ENCODE results near the gene TMCC2.
"Not testable (repeated sequence)": the region's sequence is repeated elsewhere in the genome, so short reads cannot be mapped to it uniquely, and the experiment has no call there.

Gene TMCC2

DNA sequence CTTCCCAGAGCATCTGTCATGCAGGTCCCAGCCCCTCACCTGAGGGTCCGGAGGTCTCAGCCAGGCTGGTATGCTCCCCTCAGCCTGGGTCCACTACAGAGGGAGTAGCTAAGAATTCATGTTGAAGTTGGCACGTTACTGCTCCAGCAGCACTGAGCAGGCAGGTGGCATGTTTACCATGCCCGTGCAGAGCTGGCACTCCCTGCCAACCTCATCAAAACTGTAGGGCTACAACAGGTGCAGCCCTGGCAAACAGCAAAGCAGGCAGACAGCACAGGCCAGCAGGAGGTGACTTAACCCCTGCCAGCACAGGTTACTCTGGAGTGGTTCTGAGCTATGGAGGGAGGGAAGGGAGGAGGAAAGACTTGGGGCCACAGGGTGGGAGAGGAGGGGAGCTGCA is 47.4 kb downstream of the TMCC2 start:
- peak; percentile 79 for FAIRE-seq
- no peak for DNase-seq (ENCODE audit: insufficient read length, low spot score)

DNA sequence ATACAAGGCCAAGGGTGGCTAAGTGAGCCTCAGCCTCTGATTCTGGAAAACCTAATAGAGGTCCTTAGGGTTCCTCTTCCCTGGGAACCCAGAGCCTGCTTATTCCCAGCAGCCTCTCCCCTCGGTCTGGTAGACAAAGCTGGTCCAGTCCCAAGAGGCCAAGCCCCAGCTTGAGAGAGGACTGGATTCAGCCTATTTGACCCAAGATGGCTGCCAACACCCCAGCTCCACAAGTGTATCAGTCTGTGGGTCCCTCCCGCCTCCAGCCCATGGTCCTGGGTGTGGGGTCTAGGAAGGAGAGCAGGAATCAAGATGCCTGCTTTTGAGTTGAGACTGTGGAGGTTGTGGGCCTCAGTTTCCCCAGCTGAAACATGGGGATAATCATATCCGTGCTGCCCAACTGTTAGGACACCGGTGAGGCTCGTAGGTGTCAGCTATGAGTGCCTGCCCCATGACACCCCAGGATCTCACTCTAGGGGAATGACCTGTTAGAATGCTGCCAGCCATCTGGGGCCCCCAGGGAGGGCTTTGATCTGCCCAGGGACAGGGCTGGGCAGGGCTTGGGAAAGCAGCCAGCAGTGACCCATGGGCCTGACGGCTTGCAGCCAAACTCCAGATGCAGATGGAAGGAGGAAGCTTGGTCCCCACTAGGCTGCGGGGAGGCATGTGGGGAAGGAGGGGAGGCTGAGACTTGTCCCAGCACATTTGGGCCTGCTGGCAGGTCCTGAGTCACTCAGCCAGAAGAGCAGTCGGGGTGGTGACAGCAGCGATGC is 48.4 kb downstream of the TMCC2 start:
- DNase-seq (ENCODE audit: insufficient read length, low spot score): no peak
- no peak for FAIRE-seq

DNA sequence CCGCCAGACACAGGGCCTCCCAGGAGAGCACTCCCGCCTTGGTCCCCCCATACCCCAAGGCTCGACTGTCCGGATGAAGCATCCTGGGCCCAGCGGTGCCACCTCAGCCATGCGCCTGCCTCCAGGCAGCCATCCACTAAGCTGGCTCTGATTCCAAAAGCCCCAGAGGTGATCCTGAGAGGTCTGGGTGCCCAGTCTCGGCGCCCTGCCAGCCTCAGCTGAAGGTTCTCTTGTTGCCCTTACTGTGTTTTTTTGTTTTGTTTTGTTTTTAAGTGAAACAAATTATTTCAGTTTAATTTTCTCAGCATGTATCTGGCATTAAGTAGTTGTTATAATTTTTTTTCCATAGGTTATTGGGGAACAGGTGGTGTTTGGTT is 48.9 kb downstream of the TMCC2 start:
- no peak for DNase-seq (ENCODE audit: insufficient read length, low spot score)
- FAIRE-seq: no peak

DNA sequence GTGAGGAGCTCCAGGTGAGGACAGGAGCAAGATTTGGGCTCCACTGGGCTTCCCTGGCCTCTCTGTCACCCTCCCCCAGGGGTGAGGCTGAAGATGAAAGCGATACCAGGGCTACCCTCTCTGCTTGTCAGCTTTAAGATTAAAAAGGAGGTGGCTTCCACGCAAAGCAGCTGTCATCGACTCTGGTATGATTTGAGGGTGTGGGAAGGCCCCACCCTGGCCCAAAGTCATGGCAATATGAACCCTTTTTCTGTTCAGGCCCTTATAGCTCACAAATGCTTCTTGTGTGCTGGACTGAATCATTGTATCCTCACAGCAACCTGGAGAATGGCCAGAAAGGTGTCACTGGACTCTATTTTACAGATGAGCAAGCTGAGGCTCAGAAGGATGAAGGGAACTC is 52.2 kb downstream of the TMCC2 start:
- FAIRE-seq (no peak), DNase-seq (ENCODE audit: insufficient read length, low spot score) (no peak)

DNA sequence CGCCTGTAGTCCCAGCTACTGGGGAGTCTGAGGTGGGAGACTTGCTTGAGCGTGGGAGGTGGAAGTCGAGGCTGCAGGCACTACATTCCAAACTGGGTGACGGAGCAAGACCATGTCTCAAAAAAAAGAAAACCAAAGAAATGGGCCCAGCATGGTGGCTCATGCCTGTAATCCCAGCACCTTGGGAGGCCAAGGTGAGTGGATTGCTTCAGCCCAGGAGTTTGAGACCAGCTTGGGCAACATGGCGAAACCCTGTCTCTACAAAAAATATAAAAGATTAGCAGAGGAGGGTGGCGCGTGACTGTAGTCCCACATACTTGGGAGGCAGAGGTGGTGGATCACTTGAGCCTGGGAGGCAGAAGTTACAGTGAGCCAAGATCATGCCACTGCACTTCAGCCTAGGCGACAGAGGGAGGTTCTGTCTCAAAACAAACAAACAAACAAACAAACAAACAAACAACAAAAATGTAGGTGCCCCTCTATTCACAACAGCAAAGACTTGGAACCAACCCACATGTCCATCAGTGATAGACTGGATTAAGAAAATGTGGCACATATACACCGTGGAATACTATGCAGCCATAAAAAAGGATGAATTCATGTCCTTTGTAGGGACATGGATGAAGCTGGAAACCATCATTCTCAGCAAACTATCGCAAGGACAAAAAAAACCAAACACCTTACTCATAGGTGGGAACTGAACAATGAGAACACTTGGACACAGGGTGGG is 53.1 kb downstream of the TMCC2 start:
- DNase-seq (ENCODE audit: insufficient read length, low spot score); FAIRE-seq: not testable (repeated sequence)

DNA sequence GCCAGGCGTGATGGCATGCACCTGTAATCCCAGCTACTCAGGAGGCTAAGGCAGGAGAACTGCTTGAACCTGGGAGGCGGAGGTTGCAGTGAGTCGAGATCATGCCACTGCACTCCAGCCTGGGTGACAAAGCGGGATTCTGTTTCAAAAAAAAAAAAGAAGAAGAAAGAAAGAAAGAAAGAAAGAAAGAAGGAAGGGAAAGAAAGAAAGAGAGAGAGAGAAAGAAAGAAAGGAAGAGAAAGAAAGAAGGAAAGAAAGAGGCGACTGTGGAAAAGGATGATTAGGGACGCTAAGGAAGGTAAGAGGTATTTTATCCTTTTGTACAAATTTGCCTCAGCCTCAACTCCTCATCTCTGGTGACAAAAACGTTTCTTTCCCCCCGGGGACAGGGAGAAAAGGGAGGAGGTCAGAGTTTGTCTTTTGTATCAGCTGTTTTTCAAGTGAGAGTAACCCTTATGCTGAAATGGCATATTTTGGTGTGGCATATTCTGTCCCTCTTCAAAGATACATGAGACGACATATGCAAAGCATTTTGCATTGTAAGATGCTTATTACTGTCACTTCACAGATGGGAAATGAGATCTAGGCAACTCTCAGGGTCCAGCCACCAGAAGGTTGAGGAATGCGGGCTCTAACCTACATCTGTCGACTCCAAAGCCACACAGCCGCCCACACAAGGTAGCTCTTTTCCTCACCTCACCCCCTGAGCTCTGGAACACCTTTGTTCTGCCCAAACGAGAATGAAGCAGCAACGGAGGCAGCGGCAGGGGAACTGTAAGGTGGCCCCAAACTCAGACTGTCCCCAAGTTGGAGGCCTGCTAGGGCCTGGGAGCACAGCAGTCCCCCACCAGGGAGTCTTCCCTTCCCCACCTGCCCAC is 55.8 kb downstream of the TMCC2 start:
- FAIRE-seq (no peak), DNase-seq (ENCODE audit: insufficient read length, low spot score) (no peak)

DNA sequence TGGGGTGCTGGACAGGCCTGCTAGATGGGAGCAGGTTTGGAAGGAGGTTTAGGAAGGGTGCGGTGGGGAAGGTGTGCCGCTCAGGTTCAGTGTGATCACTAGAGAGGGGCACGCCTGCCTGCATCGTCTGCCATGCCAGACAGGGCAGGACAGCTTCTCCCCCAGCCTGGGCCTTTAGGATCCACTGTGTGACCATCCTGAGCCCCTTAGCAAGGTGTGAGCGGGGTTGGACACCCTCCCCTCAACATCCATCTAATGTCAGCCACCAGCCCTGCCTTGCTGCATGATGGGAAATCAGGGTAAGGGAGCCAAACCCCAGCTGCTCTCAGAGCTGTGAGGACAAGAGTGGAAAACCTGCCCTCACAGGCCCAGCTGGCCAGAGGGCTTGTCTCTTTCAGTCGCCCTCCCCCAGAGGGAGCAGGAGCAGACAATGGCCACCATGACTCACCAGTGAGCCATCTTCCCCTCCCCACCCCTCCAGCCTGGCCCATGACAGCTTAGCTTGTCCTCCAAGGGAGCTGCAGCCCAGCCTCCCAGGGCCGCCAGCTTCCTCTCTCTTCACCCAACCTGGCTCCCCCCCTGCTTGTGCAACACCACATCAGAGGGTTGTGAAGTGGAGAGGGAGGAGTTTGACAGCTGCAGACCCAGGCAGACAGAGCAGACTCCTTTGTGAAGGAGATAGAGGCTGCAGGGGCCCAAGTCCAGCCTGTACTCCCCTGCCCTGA is 56.8 kb downstream of the TMCC2 start:
- DNase-seq (ENCODE audit: insufficient read length, low spot score) (peak; percentile 98), FAIRE-seq (peak; percentile 86)

DNA sequence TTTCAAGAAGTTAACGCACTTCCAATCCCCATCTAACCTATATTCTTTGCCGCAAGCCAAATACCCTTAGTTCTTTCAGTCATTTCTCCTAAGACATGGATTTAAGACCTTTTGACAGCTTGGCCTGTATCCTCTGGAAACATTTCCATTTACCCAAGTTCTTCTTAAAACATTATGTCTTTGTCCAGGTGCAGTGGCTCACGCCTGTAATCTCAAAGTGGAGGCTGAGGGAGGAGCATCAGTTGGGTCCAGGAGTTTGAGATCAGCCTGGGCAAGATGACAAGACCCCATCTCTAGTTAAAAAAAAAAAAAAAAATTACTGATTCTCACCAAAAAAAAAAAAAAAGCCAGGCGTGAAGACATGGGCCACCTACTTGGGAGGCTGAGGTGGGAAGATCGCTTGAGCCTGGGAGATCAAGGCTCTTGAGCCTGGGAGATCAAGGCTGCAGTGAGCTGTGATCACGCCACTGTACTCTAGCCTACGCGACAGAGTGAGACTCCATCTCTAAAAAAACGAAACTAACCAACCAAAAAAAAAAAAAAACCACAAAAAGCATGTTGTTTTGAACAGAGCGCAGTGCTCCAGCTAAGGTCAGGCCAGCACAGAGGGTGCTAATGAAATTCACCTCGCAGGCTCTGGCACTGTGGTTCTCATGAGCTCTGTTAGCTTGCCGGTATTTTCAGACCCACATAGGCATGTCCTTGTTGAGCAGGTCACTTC is 57.8 kb downstream of the TMCC2 start:
- no peak for DNase-seq (ENCODE audit: insufficient read length, low spot score)
- FAIRE-seq: no peak

DNA sequence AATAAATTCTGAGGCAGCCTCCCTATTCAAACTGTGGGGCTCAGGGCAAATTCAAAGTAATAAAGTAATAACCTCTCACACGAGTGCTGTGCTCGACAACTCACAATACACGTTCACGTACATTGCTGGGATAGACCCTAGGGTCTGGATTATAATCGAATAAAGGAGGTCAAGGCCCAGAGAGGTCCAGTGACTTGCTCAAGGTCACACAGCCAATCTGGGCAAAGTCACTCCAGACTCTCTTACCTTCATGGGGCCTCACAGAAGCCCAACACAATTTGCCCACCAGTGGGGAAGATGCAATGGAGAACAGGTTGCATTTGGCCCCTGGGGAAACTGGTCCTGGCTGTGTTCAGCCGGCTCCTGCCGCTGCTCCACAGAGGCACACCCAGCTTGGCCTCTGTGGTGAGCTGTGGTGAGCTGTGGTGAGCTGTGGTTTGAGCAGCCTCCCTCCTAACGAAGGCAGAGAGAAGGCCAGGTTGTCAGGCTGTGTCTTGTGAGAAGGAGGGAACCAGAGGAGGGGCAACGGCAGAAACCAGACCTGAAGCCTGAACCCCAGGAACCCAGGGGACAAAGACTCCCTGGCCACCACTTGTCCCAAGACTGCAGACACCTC is 58.7 kb downstream of the TMCC2 start:
- FAIRE-seq (no peak), DNase-seq (ENCODE audit: insufficient read length, low spot score) (no peak)

DNA sequence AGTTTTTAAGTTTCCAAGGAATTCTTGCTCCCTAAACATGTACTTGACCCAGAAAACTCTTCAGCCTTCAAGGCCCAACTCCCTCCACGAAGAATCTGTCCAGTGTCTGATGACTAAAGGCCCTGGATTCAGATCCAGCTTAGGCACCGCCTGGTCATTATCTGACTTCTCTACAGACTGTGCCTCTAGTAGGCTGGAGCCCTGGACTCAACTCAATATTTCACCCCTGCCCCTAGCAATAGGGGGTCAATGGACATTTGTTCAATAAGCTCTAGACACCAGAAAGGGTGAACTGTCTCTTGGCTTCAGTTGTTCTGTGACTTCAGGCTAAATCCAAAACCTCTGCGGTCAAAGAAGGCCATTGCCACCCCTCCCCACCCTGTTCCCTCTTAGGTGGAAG is 59.3 kb downstream of the TMCC2 start:
- FAIRE-seq (no peak), DNase-seq (ENCODE audit: insufficient read length, low spot score) (no peak)

DNA sequence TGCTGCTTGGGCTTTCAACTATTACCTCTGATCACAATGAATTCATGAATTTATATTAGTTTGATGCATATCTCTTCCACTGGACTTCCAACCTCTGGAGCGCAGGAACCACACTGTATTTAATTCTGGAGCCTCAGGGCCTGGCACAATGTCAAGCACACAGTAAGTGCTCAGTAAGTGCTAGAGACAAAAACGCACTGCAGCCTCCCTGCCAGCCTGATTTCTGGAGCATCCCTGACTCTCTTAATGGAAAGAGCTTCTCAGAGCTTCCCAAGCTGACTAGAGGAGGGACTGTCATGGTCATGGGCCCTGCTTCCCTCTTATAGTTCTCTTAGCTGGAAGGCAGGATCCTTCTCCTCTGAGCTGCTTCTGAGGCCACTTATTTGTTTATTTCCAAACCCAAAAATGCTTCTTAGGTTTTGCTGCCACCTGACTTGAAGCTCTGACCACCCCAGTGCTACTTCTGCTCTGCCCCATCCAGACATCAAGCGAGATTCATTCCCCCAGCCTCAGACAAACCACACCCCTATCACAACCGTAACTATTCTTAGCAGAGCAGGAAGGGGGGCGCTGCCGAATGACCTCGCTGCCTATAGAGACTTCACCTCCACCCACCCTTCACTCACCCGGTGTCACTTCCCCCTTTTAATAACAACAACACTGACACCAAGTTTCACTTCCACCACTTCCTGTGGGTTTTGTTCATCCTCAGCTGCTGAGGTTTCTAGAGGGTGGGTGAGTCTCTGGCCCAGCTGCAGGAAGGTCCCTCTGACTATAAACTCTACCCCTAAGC is 60.2 kb downstream of the TMCC2 start:
- no peak for FAIRE-seq
- no peak for DNase-seq (ENCODE audit: insufficient read length, low spot score)

DNA sequence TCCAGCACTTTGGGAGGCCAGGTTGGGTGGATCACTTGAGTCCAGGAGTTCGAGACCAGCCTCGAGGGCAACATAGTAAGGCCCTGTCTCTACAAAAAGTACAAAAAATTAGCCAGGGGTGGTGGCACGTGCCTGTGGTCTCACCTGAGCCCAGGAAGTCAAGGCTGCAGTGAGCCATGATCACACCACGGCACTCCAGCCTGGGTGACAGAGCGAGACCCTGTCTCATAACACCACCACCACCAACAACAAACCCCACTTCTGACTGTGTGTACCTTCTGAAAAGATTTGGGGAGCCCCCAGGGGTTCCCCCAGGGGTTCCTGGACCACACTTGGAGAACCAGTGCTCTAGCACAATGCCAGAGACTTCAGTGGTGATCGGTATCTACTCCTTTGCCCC is 63.9 kb downstream of the TMCC2 start:
- no peak for DNase-seq (ENCODE audit: insufficient read length, low spot score)

DNA sequence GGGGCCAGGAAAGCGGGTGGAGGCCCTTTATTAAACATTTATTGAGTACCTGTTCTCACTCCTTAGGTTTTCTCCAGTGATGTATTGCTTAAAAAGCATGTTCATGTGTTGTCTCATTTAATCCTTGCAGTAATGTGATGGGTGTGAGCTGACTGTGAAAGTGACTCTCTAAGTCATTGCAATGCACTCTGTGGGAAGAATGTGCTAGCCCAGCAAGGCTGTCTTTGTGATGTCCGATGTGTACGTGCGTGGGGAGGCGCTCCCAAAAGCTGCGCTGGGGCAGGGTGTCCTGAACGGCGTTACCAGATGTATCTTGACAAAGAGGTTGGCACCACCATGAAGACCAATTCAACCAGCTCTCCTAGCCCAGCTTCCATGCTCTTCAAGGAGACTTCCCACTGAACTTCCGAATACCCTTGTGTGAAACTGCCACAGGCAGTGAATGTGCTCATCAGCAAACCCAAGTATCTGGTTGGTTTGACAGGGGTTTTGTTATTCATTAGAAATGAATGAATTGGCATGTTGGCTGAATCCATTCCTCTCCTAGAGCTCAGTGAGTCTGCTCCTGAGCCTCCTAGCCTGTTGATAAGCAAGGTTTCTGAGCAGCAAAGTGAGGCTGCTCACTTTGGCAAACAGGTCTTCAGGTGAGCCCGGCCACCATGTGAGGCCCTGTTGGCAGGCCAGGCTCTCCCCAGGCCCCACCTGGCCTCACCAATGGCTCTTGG is 65.8 kb downstream of the TMCC2 start:
- DNase-seq (ENCODE audit: insufficient read length, low spot score) (no peak), FAIRE-seq (peak; percentile 16)

More for the DNA sequence above, 63.9 kb downstream of the TMCC2 start:
- no peak for FAIRE-seq

DNA sequence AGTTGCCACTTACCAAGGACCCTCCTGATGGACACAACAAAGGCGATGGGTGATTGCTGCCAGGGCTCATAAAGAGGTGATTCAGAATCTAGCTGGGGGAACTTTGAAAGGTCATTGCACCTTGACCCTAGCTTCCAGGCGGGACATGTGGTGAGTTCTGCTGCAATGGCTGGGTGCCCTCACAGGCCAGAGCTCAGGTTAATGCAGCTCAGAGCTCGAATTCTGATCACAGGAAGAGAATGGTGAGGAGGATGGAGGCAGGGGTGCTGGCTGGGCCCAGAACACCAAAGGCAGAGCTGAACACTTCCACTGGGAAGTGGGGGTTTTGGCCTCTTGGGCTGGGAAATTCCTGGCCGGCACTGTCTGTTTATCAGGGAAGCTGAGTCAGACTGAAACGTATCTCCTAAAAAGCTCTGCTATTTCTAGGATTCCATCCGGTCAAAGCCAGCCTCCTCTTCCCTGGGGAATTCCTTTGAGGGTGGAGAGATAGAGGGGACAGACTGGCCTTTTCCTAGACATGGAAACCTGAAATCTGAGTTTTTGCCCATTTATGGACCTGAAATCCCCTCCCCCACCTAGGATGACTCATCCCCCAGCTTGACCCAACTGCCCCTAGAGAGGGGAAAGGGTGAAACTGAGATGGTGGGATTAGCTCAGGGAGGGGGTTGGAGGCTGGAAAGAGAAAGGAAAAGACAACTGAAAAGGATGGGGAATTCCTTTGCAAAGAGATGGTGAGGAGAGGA is 66.6 kb downstream of the TMCC2 start:
- peak; percentile 75 for DNase-seq (ENCODE audit: insufficient read length, low spot score)

DNA sequence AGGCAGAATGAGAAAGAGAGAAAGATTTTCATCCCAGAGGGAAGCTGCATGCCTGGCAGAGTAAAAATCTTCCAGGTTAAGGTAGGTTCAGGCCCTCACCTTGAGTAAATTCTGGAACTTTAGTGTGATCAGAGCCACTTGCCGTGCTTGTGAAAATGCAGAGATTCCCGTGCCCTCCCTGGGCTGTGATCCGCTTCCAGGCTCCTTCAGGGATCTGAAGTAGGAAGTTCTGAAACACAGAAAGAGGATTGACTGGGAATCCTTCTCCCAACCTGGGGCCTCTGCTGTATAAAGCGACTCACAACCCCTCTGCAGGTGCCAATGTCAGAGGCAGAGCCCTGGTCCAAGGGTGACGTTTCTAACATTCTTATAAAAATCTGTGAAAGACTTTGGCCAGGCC is 67.2 kb downstream of the TMCC2 start:
- no peak for FAIRE-seq
- DNase-seq (ENCODE audit: insufficient read length, low spot score): no peak

More for the DNA sequence above, 66.6 kb downstream of the TMCC2 start:
- FAIRE-seq: peak; percentile 31

DNA sequence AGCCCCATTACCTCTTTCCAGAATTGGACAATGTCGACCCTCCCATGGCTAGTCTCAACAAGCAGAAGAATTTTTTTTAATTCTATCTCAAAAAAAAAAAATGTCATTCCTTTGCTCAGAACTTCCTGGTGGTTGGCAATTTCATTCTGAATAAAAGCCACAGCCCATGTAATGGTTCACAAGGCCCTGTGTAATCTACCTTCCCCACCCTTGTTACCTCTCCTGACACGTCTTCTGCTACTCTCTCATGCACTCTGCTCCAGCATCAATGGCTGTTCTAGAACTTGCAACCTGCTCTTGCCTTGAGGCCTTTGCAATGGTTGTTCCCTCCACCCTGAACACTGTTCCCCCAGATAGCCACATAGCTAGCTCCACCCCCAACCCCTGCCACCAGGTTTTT is 68.4 kb downstream of the TMCC2 start:
- no peak for DNase-seq (ENCODE audit: insufficient read length, low spot score)
- FAIRE-seq: no peak

DNA sequence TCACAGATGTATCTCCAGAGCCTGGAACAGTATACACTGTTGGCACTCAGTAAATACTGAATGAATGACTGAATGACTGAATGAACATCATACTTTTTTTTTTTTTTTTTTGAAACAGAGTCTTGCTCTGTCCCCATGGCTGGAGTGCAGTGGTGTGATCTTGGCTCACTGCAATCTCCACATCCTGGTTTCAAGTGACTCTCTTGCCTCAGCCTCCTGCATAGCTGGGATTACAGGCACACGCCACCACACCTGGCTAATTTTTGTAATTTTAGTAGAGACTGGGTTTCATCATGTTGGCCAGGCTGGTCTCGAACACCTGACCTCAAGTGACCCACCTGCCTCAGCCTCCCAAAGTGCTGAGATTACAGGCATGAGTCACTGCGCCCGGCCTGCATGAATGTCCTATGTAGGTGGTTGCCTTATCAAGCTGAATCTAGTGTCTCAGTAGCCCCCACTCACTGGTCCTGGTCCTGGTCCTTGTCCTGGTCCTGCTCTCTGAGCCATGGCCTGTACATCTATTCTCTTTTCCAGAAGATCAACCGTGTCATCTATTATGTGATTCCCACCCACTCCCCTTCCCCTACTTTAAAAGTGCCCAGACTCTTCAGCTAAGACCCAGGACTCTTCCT is 69.9 kb downstream of the TMCC2 start:
- FAIRE-seq; DNase-seq (ENCODE audit: insufficient read length, low spot score): not testable (repeated sequence)

Measured in HTR-8/SVneo (cell line).